C1 segment of cervical spinal cord (tissue), 14 donors: ENCODE measurements around the gene ORC6.
"Not testable (repeated sequence)": the region's sequence is repeated elsewhere in the genome, so short reads cannot be mapped to it uniquely, and the experiment has no call there.

Experiments used
- DNase-seq, 14 donors: peaks; one replicate each; lab custom pipeline; 2025; lab: John Stamatoyannopoulos, UW

ORC6 gene, protein sequence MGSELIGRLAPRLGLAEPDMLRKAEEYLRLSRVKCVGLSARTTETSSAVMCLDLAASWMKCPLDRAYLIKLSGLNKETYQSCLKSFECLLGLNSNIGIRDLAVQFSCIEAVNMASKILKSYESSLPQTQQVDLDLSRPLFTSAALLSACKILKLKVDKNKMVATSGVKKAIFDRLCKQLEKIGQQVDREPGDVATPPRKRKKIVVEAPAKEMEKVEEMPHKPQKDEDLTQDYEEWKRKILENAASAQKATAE

DNA sequence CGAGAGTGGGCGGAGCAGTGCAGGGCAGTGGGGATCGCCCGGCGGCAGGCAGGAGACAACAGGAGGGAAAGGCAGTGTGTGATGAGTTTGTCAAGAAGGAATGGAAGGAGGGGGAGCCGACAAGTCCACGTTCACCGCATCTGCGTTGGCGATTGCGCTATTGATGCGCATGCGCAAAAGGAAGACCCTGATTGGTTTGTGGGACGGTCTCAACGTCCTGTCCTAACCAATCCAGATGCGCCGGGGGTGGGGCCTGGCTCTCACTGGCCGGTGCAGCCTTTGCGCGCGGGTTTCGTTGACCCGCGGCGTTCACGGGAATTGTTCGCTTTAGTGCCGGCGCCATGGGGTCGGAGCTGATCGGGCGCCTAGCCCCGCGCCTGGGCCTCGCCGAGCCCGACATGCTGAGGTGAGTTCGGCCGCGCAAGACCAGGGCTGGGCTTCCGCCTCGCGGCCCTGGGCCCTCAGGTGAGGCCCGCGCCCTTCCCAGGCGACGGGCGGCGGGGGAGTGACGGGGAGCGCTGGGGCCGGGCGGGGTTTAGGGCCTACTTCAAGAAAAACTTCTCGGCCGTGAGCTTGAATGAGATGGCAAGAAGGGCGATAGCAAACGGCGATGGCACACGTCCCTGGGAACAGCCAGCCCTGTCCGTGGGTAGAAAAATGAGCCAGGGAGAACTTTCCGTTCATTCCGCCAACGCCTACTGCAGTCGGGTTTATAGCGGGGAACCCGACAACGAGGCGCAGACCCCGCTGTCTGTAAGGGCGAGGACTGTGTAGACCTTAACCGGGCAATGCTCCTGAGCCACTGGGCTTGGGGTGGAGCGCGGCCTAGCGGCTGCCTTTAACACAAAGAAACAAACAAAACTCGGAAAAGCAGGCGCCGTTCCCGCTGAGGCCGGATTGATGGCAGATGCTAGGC, at the start of gene ORC6:
Gene ORC6, plus strand, starts transcription at position 295 of the 916 bp plus-strand sequence. Its CDS starts 47 bp downstream, at position 342.
- DNase-seq, result peak; percentile 88 to 100 (median 99)

DNA sequence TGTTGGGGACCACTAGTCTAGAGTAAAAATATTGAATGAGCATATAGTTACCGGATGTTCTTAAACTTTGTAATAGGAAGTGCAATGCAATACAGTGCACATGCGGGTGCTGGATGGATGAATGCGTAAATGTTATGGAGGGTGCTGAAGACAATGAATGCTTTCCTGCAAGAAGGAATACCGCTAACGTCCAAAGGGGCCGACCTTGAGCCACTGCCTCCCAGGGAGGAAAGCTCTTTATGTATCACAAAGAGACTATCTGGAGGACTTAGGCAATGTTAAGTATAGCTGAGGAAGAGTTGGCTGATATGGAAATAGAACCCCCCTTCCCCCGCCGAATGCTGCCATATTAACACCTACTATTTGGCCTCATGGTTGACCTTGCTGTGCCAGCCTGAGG, 40.8 kb upstream of the ORC6 start:
- DNase-seq, result no peak

DNA sequence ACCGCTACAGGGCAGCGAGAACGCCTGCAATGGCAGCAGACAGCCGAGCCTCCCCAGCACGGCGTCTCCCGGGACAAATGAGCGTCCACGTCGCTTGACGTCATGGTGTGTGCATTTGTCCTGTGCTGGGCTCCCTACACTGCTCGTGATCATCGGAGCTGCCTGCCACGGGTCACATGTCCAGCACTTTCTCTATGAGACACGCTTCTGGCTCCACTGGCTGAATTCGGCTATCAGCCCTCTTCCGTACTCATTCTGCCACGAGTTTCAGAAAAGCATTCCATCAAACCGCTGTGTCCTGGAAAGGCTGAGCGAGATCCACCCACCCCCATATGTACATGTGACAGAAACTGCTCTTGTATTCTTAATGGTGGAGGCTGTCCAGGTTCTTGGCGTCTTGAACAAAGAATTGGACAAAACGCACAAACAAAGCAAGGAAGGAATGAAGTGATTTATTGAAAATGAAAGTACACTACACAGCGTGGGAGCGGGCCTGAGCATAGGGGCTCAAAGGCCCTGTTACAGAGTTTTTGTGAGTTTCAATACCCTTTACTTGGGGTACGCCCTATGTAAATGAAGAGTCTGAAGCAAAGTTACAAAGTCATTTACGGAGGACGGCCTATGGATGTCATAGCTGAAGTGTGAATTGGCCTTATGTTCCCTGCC, 39.7 kb upstream of the ORC6 start:
- DNase-seq, result peak in 4 of 14 donors; percentile 4 to 29 (median 14)

DNA sequence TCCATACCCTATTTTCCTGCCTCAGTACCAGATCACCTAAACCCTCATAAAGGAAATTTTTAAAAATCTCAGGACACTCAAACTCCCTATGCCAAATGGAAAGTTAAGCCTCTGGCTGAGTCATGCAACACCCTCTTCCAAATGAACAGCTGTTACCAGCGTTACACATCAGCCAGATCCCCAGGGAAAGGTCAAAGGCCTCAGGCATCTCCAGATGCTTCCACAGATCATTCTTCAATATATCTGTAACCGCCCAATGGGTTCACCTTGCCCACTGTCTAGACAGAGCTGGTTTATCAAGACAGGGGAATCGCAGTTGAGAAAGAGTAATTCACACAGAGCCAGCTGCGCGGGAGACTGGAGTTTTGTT, 39.2 kb upstream of the ORC6 start:
- DNase-seq, result no peak

DNA sequence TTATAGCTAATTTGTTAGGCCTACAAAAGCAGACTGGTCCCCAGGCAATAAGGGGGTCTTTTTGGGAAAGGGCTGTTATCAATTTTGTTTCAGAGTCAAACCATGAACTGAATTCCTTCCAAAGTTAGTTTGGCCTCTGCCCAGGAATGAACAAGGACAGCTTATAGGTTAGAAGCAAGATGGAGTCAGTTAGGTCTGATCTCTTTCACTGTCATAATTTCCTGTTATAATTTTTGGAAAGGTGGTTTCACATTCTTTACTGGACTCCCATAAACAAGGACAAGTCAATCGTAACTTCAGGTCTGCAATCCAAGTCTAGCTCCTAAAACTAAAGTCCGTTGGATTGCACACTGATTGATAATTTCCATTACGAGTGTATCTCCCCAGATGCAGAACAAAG, 38.2 kb upstream of the ORC6 start:
- no peak for DNase-seq

DNA sequence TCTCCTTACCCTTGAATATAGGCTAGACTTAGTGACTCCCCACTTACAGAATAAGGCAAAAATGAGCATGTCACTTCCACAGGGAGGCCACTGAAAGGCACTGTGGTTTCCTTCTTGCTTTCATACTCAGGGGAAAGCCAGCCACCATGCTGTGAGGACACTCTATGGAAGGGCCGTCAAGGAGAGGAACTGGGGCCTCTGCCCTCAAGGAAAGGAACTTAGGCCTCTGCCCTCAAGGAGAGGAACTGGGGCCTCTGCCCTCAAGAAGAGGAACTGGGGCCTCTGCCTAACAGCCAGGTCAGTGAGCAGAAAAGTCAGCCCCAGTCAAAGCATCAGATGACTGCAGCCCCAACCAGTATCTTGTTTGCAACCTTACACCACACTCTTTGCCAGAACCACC, 30.5 kb upstream of the ORC6 start:
- peak in 7 of 14 donors; percentile 3 to 25 (median 13) for DNase-seq

DNA sequence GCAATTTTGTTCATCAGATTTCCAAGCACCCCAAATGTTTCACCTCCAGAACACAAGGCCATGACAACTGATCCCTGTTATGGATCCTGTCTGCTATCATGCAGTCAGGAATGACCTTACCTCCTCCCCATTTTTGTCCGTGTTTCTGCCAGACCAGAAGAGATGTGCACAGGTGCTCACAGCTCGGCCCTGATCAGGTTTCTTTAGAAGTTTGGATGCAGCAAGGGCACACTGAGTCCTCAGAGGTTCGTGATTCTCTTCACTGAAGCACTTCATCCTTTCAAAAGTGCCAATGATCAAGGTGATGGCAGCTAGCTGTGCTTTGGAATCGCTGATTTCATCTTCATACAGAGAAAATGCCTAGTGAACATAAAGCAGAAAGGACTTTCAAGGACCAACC, 27.3 kb upstream of the ORC6 start:
- no peak for DNase-seq

DNA sequence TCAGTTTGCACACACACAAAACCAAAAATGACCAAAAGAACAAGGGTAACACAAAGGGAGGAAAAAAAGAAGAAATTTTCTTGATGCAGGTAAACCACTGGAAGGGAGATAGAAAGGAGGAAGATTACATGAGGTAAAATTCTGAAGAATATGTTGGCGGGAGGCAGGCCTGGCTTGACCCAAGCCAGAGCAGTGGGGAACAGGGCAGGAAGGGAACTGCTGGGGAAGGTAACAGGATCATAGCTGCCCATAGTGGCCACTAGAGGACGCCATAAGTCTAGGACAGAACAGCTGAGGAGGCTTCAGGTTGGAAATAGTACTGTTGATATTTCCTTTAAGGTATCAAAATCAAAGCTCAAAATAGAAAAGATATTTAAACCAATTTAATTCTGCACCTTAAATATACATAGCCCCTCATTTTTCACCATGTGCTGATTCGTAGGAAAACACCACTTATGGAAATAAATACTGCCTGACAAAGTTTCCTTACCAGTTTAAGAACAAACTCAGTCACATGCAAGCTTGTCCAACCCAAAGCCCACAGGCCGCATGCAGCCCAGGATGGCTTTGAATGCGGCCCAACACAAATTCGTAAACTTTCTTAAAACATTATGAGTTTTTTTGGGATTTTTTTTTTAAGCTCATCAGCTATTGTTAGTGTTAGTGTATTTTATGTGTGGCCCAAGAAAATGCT, 16.0 kb upstream of the ORC6 start:
- DNase-seq, result peak in 2 of 14 donors; percentile 6 to 11

DNA sequence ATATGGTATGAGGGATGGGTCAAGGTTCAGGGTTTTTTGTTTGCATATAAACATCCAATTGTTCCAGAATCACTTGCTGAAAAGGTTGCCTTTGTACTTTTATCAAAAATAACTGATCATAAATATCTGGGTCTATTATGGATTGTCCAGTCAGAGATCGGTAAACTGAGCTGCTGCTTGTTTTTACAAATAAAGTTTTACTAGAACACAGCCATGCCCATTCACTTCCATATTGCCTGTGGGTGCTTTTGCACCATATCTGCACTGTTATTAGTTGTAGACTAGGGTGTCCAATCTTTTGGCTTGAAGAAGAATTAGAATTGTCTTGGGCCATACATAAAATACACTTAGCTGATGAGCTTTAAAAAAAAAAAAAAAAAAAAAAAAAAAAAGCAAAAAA, 11.5 kb upstream of the ORC6 start:
- not testable (repeated sequence) for DNase-seq

DNA sequence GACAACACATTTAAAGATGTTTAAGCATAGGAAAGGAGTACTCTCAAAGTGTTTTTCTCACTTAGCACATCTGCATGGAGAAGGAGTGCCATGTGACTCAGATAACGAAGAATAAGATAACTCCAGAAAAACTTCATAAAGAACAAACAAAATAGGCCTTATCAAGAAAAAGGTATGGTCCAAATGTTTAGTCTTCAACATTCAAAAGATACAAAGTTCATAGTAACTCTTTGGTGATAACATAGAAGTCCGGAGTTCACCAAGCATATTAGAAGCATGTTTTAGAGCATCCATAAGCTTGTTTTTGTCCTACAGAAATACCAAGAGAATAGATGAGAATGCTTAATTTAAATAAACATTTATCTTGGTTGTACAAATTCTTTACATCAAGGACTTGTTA, 7.6 kb upstream of the ORC6 start:
- DNase-seq, result not testable (repeated sequence)

DNA sequence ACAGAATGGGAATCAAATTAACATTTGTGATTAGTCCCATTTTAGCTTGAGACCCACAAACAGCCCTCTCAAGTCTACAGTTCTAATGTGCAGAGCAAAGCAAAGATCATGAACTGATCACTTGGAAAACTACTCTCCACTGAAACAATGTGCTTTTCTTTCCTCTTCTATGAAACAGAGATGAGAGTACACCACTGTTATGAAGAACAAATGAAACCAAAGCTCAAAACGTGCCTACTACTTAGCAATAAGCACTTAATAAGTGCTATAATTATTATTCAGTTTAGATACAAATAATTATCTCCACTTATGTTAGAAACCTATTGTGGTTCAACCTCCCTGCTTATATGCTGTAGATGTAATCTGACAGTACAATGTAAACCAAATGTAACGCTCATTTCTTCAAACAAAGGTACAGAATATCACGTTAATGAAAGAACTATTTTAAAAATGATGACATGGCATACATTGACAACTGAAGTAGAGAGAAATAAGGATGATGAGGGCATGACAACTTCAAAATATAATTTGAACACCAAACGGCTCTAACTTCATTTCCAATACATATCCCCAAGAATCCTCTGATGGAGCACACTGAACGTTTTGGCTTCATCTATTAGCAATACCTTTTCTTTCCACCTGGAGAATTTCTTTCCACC, 2.5 kb upstream of the ORC6 start:
- DNase-seq, result no peak

DNA sequence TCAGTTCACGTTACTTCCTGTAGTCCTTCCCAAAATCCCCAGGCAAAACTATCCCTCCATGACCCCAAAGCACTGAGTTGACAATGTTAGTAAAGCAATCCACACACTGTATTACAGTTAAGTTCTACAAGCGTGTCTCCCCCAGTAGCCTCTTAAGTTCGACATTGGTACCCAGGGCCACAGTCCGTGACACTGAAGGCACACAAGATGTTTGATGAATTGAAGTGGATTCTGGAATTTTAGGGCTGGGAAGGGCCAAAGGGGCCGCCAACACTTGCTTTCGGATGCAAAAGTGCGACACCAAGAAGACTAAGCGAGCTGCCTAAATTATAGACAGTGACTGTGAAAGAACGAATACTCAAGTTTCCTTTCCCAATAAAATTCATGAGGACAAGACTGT, 2.0 kb upstream of the ORC6 start:
- no peak for DNase-seq

DNA sequence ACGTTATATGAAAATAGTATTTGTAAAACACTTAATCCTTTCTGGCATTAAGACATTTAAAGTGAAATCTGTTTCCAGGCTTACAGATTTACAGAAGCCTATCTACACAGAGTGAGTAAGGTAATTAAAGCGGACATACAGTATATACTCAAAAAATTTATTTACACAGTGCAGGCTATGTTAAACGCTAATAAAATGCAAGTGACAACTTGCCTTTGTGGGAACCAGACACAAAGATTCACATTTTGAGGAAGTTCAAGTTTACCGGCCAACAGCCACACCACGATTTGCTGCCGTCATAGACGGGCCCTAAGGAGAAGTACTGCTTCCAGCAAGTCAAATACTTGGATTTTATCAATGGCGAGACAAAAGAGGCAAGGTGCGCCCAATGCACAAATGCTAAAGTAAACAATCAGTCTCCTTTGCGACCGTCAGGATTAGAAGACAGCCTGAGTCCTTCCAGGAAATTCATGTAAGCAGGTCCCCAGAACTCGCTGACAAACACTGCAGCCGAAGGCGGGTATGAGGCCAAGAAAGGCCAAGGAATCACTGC, 1.3 kb upstream of the ORC6 start:
- peak in 8 of 14 donors; percentile 22 to 65 (median 50) for DNase-seq

DNA sequence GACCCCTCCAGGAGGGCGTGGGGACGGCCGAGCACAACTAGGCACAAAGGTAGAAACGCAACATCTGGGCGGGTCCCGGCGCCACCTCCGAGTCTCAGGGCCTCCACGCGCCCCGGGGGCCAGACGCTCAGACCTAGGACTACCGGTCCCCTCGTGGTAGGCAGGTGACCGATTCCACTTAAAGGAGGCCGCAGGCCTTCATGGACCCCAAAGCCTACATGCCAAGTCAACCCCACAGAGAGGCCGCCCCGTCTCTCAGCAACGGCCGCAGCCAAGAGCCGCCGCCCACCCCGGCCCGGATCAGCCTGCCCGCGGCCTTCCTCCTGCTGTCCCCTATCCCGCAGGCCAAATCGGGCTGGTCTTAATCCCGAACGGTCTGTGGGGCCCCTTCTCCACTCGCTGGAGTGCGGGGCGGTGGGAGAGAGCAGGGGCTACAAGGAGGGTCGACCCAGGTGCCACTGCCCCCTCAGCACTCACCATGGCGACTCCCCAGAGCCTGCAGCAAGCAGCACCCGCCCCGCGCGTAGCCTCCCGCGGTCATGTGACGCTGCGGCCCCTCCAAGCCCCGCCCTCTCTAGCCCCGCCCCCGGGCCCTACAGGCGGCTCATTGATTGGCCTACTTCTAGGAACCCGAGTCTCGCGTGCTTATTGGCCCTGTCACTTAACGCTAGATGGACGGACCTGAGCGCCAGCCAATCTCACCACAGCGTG, 650 bp upstream of the ORC6 start, which contains the start of gene VPS35:
Gene VPS35, minus strand, starts transcription at position 525 of the 711 bp plus-strand sequence. Its CDS starts 45 bp downstream, at position 480.
- DNase-seq, result peak; percentile 96 to 100 (median 99)

DNA sequence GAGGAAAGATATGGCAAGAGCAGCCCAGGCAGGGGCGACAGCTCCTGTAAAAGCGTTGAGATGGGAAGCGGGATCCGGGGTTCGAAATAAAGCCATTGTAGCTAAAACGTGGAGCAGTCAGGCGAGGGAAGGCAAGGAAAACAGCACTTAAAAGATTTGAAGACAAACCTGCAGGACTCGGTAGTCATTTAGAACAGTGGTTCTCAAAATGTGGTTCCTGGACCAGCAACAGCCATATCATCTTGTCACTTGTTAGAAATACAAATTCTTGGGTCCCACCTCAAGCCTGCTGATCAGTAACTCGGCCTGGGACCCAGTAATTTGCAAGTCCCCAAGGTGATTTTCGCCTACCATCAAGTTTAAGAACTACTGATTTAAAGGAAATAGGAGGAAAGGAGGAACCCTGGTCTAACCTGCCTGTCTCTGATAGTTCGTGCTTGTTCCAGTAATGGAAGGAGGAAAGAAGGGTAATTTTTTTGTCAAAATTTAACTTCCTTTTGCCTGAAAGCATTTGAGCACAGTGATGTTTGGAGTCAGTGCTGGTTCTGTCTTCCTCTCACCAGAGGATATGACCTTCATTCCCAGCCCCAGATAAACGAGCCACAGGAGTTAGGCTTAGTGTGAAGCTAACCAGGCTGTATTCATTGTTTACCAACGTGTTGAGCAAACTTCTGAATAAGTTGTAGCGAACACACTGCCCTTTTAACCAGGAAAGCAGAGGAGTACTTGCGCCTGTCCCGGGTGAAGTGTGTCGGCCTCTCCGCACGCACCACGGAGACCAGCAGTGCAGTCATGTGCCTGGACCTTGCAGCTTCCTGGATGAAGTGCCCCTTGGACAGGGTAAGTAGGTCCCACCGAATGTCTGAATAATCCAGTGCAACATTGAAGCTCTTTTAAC, 1.1 kb downstream of the ORC6 start:
- no peak for DNase-seq

DNA sequence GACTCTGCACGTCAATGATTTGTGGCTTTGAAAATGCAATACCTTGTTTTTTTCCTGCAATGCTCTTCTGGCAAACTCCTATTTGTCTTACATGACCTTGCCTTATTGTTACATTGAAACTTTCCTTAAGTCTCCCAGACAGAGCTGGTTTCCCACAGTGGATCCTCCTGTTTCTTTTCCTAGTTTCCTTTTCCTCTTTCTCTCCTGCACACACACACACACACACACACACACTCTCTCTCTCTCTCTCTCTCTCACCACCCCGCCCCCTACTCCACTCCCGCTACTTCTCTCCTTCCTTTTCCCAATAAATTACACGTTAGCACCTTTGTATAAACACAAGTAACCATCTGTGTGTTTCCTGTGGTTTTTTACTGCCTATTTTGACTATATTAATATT, 2.3 kb downstream of the ORC6 start:
- DNase-seq, result no peak

DNA sequence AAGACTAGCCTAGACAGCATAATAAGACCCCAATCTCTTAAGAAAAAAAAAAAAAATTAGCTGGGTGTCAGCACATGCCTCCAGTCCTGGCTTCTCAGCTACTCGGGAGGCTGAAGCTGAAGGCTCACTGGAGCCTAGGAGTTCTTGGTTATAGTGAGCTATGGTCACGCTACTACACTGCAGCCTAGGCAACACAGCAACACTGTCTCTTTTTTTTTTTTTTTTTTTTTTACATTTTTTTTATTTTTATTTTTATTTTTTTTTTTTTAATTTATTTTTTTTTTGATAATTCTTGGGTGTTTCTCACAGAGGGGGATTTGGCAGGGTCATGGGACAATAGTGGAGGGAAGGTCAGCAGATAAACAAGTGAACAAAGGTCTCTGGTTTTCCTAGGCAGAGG, 4.1 kb downstream of the ORC6 start:
- DNase-seq, result no peak

DNA sequence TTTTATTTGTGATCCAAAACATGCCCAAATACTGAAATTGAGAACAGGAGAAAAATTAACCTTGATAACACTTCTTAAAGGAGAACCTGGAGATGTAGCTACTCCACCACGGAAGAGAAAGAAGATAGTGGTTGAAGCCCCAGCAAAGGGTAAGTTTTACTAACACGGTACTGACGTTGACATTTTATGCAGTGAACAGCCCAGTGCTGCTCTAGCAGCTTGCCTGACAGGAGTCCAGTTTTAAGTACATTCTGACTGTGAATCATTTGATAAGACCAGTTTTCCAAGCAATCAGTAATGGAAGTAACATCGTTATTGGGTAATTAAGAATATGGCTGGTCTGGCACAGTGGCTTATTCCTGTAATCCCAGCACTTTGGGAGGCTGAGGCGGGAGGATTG, 6.5 kb downstream of the ORC6 start:
- DNase-seq, result no peak

DNA sequence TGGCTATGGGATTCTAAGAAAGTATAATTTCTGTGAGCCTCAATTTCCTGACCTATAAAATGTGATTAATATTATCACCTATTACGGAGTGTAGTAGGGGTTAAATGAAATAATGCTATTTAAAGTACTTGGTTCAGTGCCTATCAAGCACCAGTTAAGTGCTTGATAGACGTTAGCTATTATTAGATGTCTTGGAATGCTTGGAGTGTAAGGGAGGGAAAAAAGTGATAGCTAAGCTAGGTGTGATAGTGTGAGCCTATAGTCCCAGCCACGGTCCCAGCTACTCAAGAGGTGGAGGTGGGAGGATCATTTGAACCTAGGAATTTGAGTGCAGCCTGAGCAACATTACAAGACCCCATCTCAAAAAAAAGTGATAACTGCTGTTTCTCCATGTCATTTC, 7.5 kb downstream of the ORC6 start:
- no peak for DNase-seq
